Activated CD8-positive, alpha-beta memory T cell treated with anti-CD3 and anti-CD28 coated beads, Interleukin-2, amount 50 U/mL, for 24 hours (primary cell): ENCODE results near the gene GLDN.
"Not testable (repeated sequence)": the region's sequence is repeated elsewhere in the genome, so short reads cannot be mapped to it uniquely, and the experiment has no call there.

ENCODE experiments used
- DNase-seq: peaks from one replicate; pipeline ENCODE4 v3.0.0-alpha.2; 2020; ENCODE audit errors: extremely low read depth

GLDN gene

DNA sequence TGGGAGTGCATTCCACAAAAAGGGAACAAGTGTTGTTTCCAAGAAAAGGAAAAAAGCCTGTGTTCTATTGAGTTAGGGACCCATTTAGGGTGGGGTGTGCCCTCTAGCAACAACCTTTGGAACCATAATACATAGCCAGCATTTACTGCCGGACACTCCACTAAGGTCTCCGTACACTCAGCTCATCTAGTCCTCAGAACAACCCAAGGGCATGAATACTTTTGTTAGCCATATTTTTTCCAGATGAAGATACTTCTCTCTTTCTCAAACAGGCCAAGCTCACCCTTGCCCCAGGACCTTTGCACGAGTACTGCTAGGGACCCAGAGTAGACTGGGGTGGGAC, 46.2 kb downstream of the GLDN start:
- DNase-seq: no peak

- no peak for DNase-seq
Observed at GRCh38 chr15:51388726-51389125, 47.3 kb downstream of the GLDN start.

- DNase-seq: no peak
Observed at GRCh38 chr15:51390241-51390965, 48.9 kb downstream of the GLDN start.

DNA sequence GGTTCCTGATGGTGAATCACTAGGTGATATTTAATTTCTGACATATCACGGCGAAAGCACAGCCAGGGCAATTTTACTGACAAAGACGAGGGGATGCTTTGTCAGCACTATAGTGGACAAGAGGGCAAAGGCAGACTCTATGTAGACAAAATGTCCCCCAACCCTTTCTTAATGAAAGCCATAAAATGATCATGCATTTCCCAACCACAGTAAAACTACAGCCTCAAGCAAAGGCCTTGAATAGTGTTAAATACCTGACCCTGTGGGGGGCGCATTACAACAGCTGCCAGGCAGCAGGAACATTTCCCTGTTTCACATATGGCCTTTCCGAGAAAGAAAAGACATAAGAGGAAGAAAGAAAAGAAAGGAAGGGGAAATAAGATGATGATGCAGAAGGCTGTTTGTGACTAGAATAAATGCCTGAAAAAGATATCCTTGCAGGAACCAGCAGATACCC, 49.5 kb downstream of the GLDN start:
- no peak for DNase-seq

GRCh38 chr15:51396921-51397320, 55.5 kb downstream of the GLDN start:
- DNase-seq: no peak

- DNase-seq: no peak
Observed at GRCh38 chr15:51398626-51399025, 57.2 kb downstream of the GLDN start.

- no peak for DNase-seq
Observed at GRCh38 chr15:51401051-51401780, 59.8 kb downstream of the GLDN start.

DNA sequence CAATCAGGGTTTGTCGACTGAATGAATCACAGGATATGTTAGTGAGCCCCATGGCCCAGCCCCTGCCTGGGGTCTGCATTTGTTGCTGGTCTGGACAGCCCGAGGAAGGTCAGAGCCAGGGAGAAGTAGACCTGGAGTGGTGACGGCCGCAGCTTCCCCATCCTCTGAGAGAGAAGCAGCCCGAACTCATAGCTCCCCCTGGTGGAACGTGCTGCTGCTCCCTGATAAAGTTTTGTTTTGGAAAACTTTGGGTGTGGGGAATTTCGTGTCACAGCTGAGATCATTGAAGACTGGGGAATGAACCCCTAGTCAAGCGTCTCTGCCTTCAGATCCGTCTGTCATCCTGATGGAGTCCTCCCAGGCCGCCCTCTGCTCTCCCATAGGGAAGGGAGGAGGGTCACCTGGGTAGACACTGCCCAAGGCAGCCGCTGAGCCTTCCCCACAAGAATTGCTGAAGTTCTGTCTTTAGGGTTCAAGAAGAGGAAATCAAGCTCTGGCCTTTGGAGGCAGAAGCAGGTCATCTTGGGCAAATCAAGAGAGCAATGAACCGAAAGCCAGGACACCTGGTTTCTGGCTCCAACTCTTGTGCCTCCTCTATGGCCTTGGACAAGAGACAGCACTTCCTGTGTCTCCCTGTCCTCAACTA, 60.5 kb downstream of the GLDN start:
- no peak for DNase-seq

DNA sequence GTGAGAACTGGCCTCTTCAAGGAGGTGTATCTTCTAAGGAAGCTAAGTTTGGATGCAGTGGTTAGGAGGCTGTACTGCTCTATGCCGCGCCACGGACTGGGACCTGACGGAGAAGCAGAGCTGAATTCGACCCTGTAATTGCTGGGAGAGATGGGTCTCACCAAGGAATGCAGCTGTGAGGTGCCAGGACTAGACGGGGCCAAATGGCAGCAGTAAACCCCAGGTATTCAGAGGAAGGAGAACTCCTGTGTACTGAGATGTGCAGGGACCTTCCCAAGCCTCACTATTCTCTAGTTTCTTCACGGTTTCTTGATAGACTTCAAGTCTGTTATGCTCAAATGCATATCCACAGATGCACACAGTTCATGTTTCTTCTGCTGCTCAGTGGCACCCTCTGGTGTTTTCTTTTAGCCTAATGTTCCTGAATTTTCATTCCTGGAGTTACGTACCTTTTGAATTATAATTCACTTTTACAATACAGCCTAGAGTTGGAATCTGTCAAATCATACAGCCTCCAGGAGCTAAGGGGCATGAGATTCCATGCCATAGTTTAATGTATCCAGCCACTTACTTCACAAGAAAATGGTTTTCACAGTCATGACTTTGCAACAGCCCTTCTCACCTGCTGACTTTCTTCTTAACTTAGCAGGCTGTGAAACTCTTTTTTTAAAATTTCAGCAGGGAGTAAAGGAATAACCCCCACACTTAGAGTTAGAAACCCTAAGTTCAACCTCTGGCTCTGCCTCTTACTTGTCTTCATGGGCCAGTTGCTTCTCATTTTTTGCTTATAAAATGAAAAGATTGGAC, 61.8 kb downstream of the GLDN start:
- DNase-seq: no peak

DNA sequence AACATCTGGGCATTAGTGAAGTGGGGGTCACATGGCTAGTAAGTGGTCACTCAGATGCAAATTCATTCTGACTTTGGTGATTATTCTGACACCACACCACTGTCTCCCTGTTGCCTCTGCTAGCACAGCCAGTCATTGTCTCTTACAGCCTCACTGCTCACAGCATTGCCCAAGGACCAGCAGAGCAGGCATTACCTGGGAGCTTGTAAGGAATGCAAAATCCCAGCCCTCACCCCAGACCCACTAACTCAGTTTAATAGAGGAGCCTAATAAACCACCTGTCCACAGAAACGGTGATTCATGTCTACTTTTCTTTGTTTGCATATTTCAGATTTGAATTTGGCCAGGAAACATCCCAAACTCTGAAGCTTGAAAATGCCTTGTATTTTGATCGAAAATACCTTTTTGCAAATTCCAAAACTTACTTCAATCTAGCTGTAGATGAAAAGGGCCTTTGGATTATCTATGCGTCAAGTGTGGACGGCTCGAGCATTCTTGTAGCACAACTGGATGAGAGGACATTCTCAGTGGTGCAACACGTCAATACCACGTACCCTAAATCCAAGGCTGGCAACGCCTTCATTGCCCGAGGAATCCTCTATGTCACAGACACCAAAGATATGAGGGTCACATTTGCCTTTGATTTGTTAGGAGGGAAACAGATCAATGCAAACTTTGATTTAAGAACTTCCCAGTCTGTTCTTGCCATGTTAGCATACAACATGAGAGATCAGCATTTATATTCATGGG, 62.7 kb downstream of the GLDN start:
- DNase-seq: no peak

- no peak for DNase-seq
Observed at GRCh38 chr15:51405693-51406523, 64.5 kb downstream of the GLDN start.

DNA sequence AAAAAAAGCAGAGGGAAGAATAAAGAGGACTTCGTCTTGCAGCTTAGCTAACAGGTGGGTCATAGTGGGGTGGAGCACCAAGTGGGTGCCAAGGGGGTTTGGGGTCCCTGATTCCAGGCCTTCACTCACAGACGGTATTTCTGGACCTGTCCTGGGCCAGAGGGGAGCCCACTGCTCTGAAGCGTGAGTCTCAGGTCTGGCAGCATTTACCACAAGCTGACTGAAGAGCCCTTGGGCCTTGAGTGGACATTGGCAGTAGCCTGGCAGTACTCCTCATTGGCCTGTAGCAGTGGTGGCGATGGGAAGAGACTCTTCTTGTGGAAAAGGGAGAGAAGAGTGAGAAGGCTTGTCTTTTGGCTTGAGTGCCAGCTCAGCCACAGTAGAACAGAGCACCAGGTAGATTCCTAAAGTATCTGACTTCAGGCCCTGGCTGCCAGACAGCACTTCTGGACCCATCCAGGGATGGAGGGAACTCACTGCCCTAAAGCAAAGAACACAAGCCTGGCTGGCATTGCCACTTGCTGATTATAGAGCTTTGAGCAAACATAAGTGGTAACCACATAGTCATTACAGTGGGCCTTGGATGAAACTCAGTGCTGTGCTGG, 72.9 kb downstream of the GLDN start:
- DNase-seq: no peak

DNA sequence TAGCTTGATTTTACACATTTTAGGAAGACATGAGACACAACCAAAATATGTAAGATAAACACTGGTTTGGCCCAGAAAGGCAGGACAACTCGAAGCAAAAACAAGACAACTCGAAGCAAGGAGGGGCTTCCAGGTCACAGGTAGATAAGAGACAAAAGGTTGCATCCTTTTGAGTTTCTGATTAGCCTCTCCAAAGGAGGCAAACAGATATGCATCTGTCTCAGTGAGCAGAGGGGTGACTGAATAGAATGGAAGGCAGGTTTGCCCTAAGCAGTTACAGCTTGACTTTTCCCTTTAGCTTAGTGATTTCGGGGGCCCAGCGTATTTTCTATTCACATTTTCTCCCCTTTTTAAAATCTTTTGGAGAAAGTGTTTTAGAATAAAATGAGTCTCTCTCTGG, 74.7 kb downstream of the GLDN start:
- DNase-seq: no peak

DNA sequence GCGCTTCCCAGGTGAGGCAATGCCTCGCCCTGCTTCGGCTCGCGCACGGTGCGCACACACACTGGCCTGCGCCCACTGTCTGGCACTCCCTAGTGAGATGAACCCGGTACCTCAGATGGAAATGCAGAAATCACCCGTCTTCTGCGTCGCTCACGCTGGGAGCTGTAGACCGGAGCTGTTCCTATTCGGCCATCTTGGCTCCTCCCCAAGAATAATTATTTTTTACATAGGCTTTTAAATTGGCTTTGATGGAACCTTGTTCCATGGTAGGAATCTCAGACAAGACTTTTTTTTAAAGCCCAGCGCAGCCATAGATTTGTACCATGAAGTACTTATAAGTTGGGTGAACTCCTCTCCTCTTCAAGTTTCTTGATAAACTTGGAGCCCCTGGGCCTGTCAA, 81.6 kb downstream of the GLDN start:
- not testable (repeated sequence) for DNase-seq

GRCh38 chr15:51424780-51425179, 83.3 kb downstream of the GLDN start:
- DNase-seq: no peak

GRCh38 chr15:51425517-51426040, 84.1 kb downstream of the GLDN start:
- no peak for DNase-seq

GRCh38 chr15:51438526-51438925, 97.1 kb downstream of the GLDN start:
- DNase-seq: no peak

DNA sequence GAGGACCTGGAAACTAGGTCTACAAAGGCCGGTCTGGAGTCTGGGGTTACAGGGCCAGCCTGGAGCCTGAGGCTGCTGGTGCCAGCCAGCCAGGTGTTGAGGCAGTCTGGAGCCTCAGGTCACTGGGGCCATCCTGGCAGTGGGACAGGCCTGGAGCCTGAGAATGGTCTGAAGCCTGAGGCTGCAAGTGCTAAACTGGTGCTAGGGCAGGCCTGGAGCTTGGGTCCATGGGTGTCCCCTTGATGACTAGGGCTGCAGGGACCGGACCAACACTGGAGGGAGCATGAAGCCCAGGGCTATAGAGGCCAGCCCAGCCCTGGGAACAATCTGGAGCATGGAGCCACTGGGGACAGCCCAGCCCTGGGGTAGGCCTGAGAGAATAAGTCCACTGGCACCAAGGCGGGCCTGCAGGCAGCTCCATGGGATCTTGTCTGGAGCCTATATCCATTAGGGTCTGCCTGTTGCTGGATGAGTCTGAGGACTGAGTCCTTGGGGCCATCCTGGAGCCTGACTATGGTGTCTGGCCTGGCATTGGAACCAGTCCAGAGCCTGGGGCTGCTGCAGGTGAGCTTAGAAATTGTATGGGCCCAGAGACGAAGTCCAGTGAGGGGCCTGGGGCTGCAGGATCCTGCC, 101.9 kb downstream of the GLDN start:
- no peak for DNase-seq

DNA sequence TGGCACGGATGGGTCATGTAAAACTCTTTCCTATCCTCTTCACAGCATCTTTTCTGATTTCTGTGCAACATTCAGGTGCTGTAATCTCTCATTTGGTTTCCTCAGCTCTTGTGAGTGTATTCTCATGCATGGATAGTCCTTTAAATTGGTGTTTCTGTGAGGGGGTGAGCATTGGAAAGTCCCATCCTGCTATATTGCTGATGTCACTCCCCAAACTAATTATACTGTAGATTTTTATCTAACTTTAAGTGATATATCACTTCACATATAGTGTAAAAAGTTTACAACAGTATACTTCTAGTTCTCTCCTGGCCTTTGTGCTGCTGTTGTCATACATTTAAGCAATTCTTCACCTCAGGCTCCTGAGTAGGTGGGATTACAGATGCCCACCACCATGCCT, 102.7 kb downstream of the GLDN start:
- no peak for DNase-seq
